Coronary artery (tissue), 2 donors: ENCODE data around the gene PC.

Experiments used
- DNase-seq: peaks from one replicate; pipeline ENCODE4 v3.0.0-alpha.2; 2017; ENCODE audit warnings: low spot score
- H3K27ac ChIP-seq, 2 donors: fragments of 200-600 bp; sonication (generic); one replicate each; pipeline ENCODE4 v1.5.1; 2016 to 2019
- H3K4me3 ChIP-seq: fragments of 200-600 bp; sonication (generic); 2 replicates; pipeline ENCODE4 v1.5.1; 2016; ENCODE audit warnings: mild to moderate bottlenecking, moderate library complexity
- TF ChIP-seq, protein P1 (sequence below): fragments of 200-600 bp; sonication (generic); IDR thresholded peaks from one replicate; pipeline ENCODE4 v1.5.1; 2019; ENCODE audit warnings: antibody characterized with exemption

The PC gene

DNA sequence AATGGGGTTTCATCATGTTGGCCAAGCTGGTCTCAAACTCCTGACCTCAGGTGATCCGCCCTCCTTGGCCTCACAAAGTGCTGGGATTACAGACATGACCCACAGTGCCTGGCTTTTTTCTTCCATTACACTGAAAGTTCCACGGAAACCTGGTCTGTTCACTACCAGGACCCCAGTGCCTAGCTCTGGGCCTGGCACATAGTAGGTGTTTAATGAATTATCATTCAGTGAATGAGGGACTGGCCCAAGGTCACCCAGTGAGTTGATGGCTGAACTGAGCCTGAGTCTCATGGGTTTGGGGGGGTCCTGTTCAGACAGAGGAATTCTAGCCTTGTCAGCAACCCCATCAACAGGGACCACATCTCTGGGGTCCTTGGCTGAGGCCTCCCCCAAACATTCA is 20.0 kb upstream of the PC start:
- no peak for DNase-seq
- Histone ChIP-seq H3K27ac (no peak overlapping the region), H3K4me3 (no peak overlapping the region)
- TF ChIP-seq, protein P1, sequence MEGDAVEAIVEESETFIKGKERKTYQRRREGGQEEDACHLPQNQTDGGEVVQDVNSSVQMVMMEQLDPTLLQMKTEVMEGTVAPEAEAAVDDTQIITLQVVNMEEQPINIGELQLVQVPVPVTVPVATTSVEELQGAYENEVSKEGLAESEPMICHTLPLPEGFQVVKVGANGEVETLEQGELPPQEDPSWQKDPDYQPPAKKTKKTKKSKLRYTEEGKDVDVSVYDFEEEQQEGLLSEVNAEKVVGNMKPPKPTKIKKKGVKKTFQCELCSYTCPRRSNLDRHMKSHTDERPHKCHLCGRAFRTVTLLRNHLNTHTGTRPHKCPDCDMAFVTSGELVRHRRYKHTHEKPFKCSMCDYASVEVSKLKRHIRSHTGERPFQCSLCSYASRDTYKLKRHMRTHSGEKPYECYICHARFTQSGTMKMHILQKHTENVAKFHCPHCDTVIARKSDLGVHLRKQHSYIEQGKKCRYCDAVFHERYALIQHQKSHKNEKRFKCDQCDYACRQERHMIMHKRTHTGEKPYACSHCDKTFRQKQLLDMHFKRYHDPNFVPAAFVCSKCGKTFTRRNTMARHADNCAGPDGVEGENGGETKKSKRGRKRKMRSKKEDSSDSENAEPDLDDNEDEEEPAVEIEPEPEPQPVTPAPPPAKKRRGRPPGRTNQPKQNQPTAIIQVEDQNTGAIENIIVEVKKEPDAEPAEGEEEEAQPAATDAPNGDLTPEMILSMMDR, result no peak

DNA sequence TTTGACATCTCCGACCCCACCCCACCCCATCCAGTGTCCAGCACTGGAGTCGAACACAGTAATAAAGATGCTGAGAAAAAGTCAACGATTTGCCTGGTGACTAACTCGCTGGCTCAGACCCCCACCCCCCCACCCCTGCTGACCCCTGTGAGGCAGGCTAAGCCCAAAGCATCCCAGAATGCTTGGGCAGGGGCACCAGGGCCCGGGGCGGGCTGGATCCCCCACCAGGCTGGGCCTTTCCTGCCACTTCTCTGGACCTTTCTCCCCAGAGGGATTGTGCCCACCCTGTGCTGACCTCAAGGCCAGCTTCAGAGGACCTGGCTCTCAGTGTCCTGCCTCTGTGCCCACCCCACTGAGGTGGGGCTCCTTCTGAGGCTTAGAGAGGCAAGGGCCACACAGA is 18.7 kb upstream of the PC start:
- TF ChIP-seq, protein P1, result no peak
- no peak for DNase-seq
- Histone ChIP-seq H3K27ac (no peak overlapping the region), H3K4me3 (no peak overlapping the region)

DNA sequence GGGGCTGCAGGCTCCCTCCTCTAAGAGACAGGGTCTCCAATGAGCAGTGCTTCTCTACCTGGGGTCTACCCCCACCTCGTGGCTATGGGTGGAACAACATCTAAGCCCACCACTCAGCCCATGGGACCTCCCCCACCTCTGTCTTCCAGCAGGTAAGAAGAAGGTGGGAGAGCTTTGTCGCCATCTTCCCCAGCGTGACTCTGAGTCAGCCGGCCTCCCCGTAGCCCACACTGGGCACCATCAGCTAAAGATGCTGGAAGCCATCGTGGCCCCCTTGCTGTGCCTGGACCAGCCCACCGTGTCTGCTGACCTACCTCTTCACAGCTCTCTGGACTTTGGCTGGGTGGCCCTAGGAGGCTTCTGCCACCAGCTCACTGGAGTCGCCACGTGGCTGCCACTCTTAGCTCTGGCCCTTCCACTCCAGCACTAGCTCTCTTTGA is 17.9 kb upstream of the PC start:
- H3K4me3 ChIP-seq, result no peak overlapping the region
- TF ChIP-seq, protein P1, result no peak
- no peak overlapping the region for H3K27ac ChIP-seq
- no peak for DNase-seq

DNA sequence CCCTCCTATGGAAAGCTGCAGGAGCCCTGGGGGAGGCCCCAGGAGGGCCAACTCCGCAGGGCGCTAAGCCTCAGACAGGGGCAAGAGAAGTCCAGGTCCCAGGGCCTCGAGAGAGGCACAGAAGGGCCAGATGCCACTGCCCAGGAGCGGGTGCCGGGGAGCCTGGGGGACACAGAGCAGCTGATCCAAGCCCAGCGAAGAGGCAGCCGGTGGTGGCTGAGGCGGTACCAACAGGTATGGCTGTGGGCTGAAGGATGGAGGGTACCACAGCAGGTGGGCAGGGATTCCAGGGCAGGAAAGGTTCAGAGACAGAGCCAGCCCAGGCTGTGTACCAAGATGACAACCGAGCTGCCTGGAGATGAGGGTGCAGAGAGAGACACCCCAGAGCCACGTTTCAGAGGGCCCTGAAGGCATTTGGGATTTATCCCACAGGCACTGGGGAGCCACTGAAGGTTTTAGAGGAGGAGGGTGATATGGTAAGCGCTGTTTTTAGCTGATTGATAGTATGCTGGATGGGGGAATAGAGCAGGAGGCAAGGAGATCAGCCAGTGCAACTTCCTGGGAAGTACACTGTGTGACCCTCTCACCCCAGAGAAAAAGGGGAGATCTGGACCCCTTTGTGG is 17.3 kb upstream of the PC start:
- H3K27ac ChIP-seq, result no peak overlapping the region
- H3K4me3 ChIP-seq, result no peak overlapping the region
- DNase-seq, result no peak
- TF ChIP-seq, protein P1, result no peak

DNA sequence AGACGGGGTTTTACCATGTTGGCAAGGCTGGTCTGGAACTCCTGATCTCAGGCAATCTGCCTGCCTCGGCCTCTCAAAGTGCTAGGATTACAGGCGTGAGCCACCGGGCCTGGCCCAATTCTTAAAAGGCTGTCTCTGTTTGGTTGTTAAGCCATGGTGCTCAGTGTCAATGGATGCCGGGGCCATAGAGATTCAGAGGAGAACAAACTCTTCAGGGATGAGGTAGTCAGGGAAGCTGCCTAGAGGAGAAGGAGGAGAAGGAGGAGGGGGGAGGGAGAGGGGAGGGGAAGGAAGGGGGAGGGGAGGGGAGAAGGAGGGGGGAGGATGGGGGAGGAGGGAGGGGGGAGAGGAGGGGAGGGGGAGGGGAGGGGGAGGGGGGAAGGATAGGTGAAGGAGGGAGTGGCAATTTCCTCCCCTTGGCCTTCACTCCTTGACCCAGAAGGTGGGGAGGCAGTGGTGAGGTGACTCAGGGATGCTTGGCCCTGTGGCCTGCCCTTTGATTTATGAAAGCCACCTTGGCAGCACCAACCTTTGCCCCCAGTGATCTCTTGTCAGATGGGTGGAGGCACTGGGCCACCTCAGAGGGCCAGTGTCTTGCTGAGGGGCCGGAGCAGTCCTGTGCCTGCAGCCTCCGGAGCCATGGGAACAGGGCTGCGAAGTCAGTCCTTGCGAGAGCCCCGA is 16.7 kb upstream of the PC start, which contains the start of gene C11orf86:
Gene C11orf86, plus strand, starts transcription at position 581 of the 681 bp plus-strand sequence. Its CDS starts 59 bp downstream, at position 640.
- Histone ChIP-seq H3K27ac (no peak within 1 kb of the TSS), H3K4me3 (no peak within 1 kb of the TSS)
- DNase-seq, result no peak
- TF ChIP-seq, protein P1, result no peak

DNA sequence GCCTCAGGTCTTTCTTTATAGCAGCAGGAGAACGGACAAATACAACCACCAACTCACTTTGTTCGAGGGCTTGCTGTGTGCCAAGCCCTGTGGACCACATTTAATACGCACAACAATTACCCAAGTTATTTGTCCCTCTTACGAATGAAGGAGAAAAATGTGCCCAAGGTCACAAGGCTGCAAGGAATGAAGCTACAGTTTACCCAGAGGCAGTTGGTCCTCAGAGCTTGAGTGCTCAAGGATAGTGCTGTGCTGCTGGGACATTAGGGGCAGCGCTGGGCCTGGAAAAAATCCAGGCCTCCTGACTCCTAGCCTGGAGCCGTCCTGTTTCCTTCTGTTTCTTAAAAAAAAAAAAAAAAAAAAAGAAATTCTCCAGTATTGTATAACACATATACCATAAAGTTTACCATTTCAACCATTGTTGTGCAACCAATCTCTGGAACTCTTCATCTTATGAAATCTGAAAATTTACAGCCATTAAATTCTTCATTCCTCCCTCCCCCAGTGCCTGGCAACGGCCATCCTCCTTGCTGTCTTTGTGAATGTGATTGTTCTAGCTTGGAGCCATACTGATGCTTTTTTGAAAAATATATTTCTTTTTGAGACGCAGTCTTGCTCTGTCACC is 15.9 kb upstream of the PC start:
- Histone ChIP-seq H3K27ac (no peak overlapping the region), H3K4me3 (no peak overlapping the region)
- DNase-seq, result no peak
- TF ChIP-seq, protein P1, result no peak
